Measurements from ENCODE around the gene PTPN20.
"Not testable (repeated sequence)": the region's sequence is repeated elsewhere in the genome, so short reads cannot be mapped to it uniquely, and the experiment has no call there.

PTPN20 gene

DNA sequence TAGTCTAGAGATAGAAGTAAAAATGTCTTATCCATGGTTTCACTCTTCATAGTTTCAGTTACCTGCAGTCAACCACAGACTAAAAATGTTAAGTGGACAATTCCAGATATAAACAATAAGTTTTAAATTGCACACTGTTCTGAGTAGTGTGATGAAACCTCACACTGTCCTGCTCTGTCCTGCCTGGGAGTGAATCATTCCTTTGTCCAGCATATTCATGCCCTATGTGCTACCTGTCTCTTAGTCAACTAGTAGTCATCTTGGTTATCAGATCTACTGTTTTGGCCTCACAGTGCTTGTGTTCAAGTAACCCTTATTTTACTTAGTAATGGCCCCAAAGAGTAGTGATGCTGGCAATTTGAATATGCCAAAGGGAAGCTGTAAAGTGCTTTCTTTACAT lies 49.5 kb downstream of the PTPN20 start:
- not testable (repeated sequence) for DNase-seq

- DNase-seq = not testable (repeated sequence)
These were observed 52.1 kb downstream of the PTPN20 start for GRCh38 chr10:46963356-46963755.

DNA sequence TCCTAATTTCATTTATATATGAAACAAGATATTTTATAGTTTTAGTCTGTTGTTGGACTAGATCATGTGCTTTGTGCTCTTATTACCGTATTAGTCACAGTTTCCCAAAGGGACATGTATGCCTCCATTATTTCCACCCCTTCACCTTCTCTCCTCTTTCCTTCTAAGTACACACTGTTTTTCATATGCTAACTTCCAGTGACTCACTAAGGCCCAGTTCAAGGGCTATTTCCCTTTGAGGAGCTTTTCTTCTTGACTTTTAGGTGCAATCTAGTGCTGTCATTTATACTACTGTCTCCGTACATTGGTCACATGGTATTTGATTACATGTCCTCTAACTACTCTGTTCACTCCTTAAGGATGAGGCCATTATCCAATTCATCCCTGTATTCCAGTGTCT lies 55.8 kb downstream of the PTPN20 start:
- not testable (repeated sequence) for DNase-seq

- DNase-seq = not testable (repeated sequence)
These were observed 69.0 kb downstream of the PTPN20 start for GRCh38 chr10:46980223-46980622.

GRCh38 chr10:46987233-46987924 lies 76.2 kb downstream of the PTPN20 start:
- DNase-seq = not testable (repeated sequence)

DNA sequence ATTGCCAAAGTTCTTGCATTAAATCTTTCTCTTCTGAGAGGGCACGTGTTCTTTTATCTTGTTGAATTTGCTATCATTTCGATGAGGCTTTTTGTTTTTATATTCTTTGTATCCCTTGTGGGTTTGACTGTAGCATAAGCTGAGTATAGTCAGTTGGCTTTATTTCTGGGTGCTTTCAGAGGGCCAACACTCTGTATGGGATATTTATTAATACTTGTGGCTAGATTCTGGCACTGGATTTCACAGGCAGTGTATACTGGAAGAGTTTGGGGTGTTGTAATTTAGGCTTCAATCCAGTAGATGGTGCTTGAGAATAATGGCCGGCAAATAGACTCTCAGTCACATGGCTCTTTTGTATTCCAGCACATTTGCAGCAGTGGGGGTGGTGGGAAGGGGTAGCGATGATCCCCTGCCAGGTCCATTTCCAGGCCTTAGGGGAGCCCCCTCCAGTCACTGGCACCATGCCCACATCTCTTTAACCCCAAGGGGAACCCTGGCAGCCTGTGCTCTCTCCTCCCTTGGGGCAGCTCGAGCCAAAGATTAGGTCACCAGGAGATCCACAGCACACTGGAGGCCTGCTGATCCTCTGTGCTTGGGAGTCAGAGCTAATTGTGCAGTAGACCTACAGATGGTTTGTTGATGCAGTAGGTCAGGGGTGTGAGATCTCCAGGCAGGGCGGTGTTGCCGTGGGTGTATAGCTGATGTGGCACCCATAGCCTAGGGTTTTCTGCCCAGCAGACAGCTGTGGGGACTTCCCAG lies 81.8 kb downstream of the PTPN20 start:
- peak in 1 of 3 experiments; percentile 19 for DNase-seq

GRCh38 chr10:46995234-46995633 lies 84.0 kb downstream of the PTPN20 start:
- DNase-seq = no peak

DNA sequence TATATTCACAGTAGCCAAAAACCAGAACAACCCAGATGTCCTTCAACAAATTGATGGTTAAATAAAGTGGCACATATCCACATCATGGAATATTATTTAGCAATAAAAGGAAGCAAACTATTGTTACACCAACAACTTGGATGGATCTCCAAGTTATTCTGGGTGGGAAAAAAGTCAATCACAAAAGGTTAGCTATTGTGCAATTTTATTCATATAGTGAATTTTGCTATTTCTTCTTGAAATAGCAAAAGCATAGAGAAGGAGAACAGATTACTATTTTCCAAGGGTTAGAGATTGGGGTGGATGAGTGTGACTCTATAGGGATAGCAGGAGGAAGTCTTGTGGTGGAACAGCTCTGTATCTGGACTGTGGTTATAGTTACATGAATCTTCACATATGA lies 87.0 kb downstream of the PTPN20 start:
- DNase-seq = no peak

DNA sequence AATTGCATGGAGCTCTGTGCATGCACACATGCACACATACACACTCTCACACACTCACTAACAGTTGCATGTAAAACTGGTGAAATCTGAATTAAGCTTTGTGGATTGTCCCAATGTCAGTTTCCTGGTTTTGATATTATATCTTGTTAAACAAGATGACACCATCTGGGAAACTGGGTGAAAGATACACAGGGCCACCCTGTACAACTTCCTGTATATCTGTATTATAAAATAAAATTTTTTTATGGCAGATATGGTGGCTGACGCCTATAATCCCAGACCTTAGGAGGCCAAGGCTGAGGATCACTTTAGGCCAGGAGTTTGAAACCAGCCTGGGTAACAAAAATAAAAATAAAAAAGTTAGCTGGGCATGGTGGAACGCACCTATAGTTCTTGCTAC lies 87.4 kb downstream of the PTPN20 start:
- DNase-seq = no peak

DNA sequence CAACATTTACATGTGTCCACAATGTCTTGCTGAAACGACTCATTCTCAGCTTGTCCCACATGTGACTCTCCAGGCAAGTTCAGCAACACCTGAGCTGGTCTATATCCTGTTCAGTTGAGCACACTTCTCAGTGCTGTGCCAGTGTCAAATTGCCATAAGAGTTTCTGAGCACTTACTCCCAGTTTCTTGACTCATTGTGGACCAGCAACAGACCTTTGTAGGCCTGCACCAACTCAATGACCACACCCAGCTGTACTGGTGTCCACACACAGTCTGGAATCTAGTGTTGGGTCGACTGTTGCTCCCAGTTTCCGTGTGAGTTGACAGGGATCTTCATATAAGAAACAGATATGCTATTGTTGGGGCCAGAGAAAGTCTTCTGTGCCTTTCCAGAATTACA lies 88.0 kb downstream of the PTPN20 start:
- no peak for DNase-seq

DNA sequence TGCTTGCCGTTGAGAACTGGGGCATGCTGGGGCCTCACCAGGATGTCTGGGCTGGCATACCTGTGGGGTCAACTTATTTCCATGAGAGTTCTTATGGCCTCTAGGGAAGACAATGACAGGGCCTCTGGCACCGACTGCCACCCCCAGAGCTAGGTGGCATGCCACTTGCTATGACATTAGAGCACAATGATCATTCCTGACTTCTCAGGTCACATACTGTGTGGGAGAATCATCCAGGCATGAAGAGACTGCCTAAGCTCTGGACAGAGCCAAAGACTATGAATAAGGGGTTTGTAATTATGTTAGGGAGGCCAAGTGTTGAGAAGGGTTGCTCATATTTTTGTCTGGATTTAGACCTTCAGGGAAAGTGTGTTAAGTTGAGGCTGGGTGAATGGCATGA lies 97.5 kb downstream of the PTPN20 start:
- no peak for DNase-seq

GRCh38 chr10:47009215-47009838 lies 98.1 kb downstream of the PTPN20 start:
- DNase-seq = no peak

- DNase-seq = no peak
These were observed 98.8 kb downstream of the PTPN20 start for GRCh38 chr10:47010036-47010435.

GRCh38 chr10:47012214-47012613 lies 101.0 kb downstream of the PTPN20 start:
- no peak for DNase-seq

DNA sequence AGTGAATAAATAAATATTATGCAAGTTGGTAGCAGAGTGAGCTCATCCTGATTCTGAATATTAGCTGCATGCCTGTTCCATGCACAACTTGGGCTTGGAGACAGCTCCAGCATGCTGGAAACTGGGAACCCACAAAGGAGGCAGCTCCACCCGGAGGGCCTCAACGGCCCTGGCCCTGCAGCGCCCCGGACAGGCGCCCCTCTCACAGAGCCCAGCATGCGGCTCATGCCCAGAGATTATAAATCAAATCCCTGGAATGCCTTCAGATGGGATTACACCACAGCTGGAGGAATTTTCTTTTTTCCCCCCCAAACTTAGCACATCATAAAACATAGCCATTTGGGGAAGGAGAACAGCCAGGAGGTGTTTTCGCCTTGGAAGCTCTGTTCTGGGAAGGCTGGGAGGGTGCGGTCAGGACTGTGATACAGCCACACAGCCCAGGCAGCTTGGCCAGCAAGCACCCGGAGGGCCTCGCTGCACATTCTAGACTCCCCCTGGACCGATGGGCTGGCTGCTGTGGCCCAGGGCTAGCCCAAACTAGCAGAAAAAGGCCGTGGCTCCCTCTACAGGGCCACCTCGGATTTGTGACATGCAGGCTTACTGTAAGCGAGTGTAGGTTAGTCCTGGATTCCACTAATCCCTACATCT lies 102.4 kb downstream of the PTPN20 start:
- DNase-seq = no peak

DNA sequence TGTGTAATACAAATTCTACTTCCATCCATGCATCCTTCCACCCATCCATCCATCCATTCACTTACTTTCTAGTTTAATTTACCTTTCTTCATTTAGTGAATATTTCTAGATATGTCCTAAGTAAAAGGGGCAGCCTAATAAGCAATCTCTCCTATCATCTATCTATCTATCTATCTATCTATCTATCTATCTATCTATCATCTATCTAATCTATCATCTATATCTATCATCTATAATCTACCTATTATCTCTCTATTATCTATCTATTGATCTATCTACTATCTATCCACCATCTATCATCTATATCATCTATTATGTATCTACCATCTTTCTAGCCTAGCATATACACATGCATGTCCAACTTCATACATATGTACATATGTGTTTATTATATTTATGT lies 104.2 kb downstream of the PTPN20 start:
- DNase-seq = no peak

DNA sequence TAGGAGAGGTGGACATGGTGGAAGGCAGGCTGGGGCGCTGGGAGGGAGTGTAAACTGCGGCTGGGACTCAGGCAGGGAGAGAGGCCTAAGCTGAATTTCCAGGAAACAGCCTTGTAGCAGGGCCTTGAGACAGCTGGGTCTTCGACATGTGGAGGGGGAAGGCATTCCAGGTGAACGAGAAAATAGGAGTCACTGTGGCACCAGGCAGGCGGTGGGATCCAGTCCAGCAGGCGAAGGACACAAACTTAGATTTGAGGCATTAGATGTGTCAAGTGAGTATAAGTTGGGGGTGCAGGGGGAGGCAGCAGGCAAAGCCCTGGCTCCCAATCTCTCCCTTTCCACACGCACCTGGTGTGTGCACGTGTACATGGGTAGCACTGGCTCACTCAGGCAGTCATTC lies 105.3 kb downstream of the PTPN20 start:
- no peak for DNase-seq

DNA sequence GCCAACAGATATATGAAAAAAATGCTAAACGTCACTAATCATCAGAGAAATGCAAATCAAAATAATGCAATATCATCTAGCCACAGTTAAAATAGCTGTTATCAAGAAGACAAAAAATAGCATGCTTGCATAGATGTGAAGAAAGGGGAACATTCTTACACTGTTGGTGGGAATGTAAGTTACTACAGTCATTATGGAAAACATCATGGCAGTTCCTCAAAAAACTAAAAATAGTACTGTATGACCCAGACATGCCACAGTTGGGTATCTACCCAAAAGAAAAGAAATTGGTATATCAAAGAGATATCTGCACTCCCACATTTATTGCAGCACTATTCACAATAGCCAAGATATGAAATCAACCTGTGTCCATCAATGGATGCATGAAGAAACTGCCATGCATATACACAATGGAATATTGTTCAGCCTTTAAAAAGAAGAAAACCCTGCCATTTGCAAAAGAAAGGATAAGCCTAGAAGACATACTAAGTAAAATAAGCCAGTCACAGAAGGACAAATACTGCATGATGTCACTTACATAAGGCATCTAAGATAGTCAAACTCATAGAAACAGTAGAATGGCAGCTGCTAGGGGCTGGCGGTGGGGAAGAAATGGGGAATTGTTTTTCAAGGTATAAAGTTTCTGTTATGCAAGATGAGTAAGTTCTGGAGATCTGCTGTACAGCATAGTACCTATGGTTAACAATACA lies 107.0 kb downstream of the PTPN20 start:
- DNase-seq = no peak

DNA sequence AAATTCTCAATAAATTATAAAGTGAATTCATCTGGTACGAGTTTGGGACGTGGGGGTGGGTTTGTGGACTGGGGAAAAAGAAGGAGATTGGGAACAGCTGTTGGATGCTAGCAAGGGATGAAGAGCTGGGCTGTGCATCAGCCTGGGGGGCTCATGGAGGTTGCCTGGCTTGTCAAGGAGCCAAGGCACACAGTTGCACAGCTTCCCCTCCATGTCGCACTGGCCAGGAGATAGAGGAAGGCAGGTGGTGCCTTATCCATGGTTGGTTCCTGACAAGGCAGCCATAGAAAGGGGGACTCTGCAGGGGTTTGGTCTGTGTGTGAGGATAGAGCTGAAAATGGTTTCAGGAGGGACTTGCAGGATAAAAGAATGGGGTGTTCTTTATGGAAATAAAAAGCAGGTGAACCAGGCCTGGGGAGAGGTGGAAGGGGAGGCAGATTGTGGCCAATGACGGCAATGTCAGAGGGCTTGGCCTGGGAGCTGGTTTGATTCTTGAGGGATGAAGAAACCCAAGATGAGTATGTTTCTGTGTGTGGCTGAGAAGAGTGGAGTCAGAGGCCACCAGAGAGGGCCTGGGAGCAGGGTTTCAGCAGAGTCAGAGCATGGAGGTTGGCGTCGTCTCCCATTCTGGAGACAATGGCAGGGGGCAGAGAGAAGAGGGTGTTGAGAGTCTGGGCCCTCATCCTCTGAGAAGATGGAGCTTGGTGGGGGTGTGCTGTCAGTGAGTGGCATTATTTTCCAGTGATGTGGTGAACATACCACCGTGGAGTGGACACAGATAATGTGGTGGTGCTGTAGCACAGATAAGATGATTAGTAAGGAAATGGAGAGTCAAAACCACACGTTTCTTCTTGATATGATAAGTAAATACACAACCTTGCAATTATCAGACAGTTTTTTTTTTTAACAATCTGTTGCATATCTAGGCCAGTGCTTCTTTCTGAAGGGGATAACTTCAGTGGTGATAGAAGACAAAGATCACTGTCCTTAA lies 108.2 kb downstream of the PTPN20 start:
- no peak for DNase-seq

GRCh38 chr10:47020471-47020870 lies 109.2 kb downstream of the PTPN20 start:
- DNase-seq = no peak

DNA sequence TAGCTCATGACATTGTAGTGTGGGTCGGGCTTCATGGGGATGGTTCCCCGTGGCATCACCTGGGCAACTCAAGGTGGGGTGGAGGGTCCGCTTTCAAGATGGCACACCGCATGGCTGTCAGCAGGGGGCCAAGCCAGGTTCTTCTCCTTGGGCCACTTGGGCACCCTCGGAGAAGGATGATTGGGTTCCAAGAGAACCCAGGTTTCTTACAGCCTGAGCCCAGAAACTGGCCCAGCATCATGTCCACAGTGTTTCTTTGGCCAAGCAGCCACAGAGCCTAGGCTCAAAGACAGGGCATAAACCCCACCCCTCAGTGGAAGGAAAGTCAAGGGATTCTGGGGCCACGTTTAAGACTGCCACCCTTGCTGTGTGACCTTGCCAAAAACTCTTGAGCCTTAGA lies 110.6 kb downstream of the PTPN20 start:
- no peak for DNase-seq
